Spleen (tissue), 7 donors: ENCODE results near the gene SLC35C1.

ENCODE experiments used
- CTCF ChIP-seq, 11 experiments: fragments of 200-600 bp in 7 of 11; fragments of 450-650 bp in 4 of 11; sonication (generic) in 4 of 11; IDR thresholded peaks in 8 of 11; conservative IDR thresholded peaks in 3 of 11; 1 replicate in 7 of 11; 2 replicates in 4 of 11; pipeline versions ENCODE4 v1.4.0 to v1.8.0; 2016 to 2021; ENCODE audit warnings: antibody characterized with exemption in 11 of 11, inconsistent platforms in 4 of 11, mild to moderate bottlenecking in 1 of 11
- POLR2A ChIP-seq, 3 donors: fragments of 450-650 bp; IDR thresholded peaks; one replicate each; pipeline ENCODE4 v1.5.1; 2017; ENCODE audit warnings: antibody characterized with exemption in 3 of 3, mild to moderate bottlenecking in 1 of 3
- donor health status: DM: no; HTN: no; CAD: no; lungs with moderate emphysema.
- donor health status: DM: no; HTN: no; CAD: no.
- donor health status: DM: no; HTN: no; CAD: no.

GRCh38 chr11:45769960-45770359, 35.0 kb upstream of the SLC35C1 start:
- TF ChIP-seq CTCF (IDR thresholded peaks at IDR 0.05 in 8 of 11, conservative IDR thresholded peaks at IDR 0.05 in 3 of 11) = no peak
- no peak for TF ChIP-seq POLR2A (IDR thresholded peaks at IDR 0.05)
